GM23338 (cell line): ENCODE results near the gene PPP1R16B. TPM values are rescaled to one million over a fixed set of nuclear protein-coding genes. Genes with fewer than 3 reads are reported as not detected.

Source experiments
- ATAC-seq: fragments of 200-7000 bp; cut with Tn5 transposase; 3 replicates; pipeline ENCODE4 v1.9.1; 2020
- DNase-seq: peaks from one replicate; pipeline ENCODE4 v3.0.0-alpha.2; 2015; ENCODE audit warnings: low spot score
- H2AFZ ChIP-seq: fragments of 200-600 bp; sonication (generic); 2 replicates; pipeline ENCODE4 v1.8.0; 2016; ENCODE audit warnings: antibody characterized with exemption, mild to moderate bottlenecking, moderate library complexity
- H3F3A ChIP-seq: fragments of 200-600 bp; sonication (generic); replicated peaks from 2 replicates; pipeline ENCODE4 v1.8.0; 2017; ENCODE audit warnings: antibody characterized with exemption, mixed run types, low read depth
- H3K27ac ChIP-seq: fragments of 200-600 bp; sonication (generic); 2 replicates; pipeline ENCODE4 v1.6.1; 2016; ENCODE audit warnings: low read depth
- H3K27me3 ChIP-seq: fragments of 200-600 bp; sonication (generic); 2 replicates; pipeline ENCODE4 v1.8.0; 2016; ENCODE audit warnings: mild to moderate bottlenecking, mixed run types, moderate library complexity; ENCODE audit not compliant: insufficient read depth
- H3K36me3 ChIP-seq: fragments of 200-600 bp; sonication (generic); 2 replicates; pipeline ENCODE4 v1.8.0; 2016; ENCODE audit warnings: mild to moderate bottlenecking; ENCODE audit not compliant: insufficient read depth
- H3K4me1 ChIP-seq: fragments of 200-600 bp; sonication (generic); 2 replicates; pipeline ENCODE4 v1.8.0; 2016; ENCODE audit warnings: mild to moderate bottlenecking, moderate library complexity; ENCODE audit not compliant: insufficient read depth
- H3K4me2 ChIP-seq: fragments of 200-600 bp; sonication (generic); 2 replicates; pipeline ENCODE4 v1.7.1; 2017; ENCODE audit warnings: mixed run types
- H3K4me3 ChIP-seq: fragments of 200-600 bp; sonication (generic); 2 replicates; pipeline ENCODE4 v1.6.1; 2016; ENCODE audit warnings: mixed run types
- H3K79me2 ChIP-seq: fragments of 200-600 bp; sonication (generic); replicated peaks from 2 replicates; pipeline ENCODE4 v1.8.0; 2017; ENCODE audit warnings: mild to moderate bottlenecking; ENCODE audit not compliant: insufficient read depth
- H3K9me2 ChIP-seq: fragments of 200-600 bp; sonication (generic); 2 replicates; pipeline ENCODE4 v1.8.0; 2017; ENCODE audit not compliant: insufficient read depth
- H4K20me1 ChIP-seq: fragments of 200-600 bp; sonication (generic); replicated peaks from 2 replicates; pipeline ENCODE4 v1.8.0; 2017; ENCODE audit warnings: mild to moderate bottlenecking; ENCODE audit not compliant: insufficient read depth
- H3K27ac Mint-ChIP-seq: 2 replicates; pipeline ENCODE4 v1.8.0; 2020; ENCODE audit warnings: inconsistent platforms, mild to moderate bottlenecking, moderate library complexity, mixed read lengths
- H3K27me3 Mint-ChIP-seq: 3 replicates; pipeline ENCODE4 v1.8.0; 2022; ENCODE audit warnings: low read depth, mild to moderate bottlenecking, moderate library complexity, mixed read lengths, inconsistent platforms; ENCODE audit not compliant: insufficient read depth, poor library complexity
- H3K36me3 Mint-ChIP-seq: 3 replicates; pipeline ENCODE4 v1.8.0; 2021; ENCODE audit warnings: low read depth, mild to moderate bottlenecking, inconsistent platforms, moderate library complexity, mixed read lengths
- H3K4me1 Mint-ChIP-seq: 3 replicates; pipeline ENCODE4 v1.8.0; 2020; ENCODE audit warnings: mild to moderate bottlenecking, inconsistent platforms, mixed read lengths
- H3K4me3 Mint-ChIP-seq: 3 replicates; pipeline ENCODE4 v1.8.0; 2021; ENCODE audit warnings: moderate library complexity, mild to moderate bottlenecking, inconsistent platforms, mixed read lengths
- H3K9me3 Mint-ChIP-seq: 3 replicates; pipeline ENCODE4 v1.8.0; 2020; ENCODE audit warnings: moderate library complexity, mild to moderate bottlenecking, inconsistent platforms, mixed read lengths
- CREB1 ChIP-seq: fragments of 250-450 bp; sonication (Bioruptor Pico); IDR thresholded peaks from 2 replicates; pipeline ENCODE4 v1.5.0; 2020; ENCODE audit warnings: low read depth, mild to moderate bottlenecking, moderate library complexity
- ETS1 ChIP-seq: IDR thresholded peaks from 2 replicates; pipeline ENCODE4 v1.6.1; 2016; ENCODE audit warnings: antibody characterized with exemption
- EZH2 ChIP-seq: fragments of 200-600 bp; sonication (generic); IDR thresholded peaks from one replicate; pipeline ENCODE4 v1.8.0; 2017; ENCODE audit warnings: antibody characterized with exemption, mild to moderate bottlenecking, low read depth; ENCODE audit not compliant: unreplicated experiment
- EZH2phosphoT487 ChIP-seq: fragments of 200-600 bp; sonication (generic); IDR thresholded peaks from one replicate; pipeline ENCODE4 v1.8.1; 2018; ENCODE audit warnings: antibody characterized with exemption; ENCODE audit not compliant: unreplicated experiment
- JUNB ChIP-seq: IDR thresholded peaks from one replicate; pipeline ENCODE4 v1.6.1; 2016; ENCODE audit warnings: antibody characterized with exemption; ENCODE audit not compliant: unreplicated experiment
- NANOG ChIP-seq: IDR thresholded peaks from 2 replicates; pipeline ENCODE4 v1.6.1; 2016; ENCODE audit warnings: antibody characterized with exemption, borderline replicate concordance
- POLR2AphosphoS5 ChIP-seq: IDR thresholded peaks from 2 replicates; pipeline ENCODE4 v1.6.1; 2016; ENCODE audit warnings: antibody characterized with exemption, low read depth
- STAT1 ChIP-seq: IDR thresholded peaks from one replicate; pipeline ENCODE4 v1.6.1; 2016; ENCODE audit warnings: antibody characterized with exemption; ENCODE audit not compliant: unreplicated experiment
- ZNF114 ChIP-seq: fragments of 250-450 bp; sonication (Bioruptor Pico); IDR thresholded peaks from 2 replicates; pipeline ENCODE4 v1.5.0; 2020; ENCODE audit warnings: mild to moderate bottlenecking, moderate library complexity
- ZNF331 ChIP-seq: fragments of 250-450 bp; sonication (Bioruptor Pico); IDR thresholded peaks from 2 replicates; pipeline ENCODE4 v1.5.0; 2020; ENCODE audit warnings: low read depth, mild to moderate bottlenecking, moderate library complexity
- polyA plus RNA-seq: library from polyadenylated mRNA; unstranded; fragments of >200 nt; fragmentation: Nextera tagmentation; extraction: Ambion mirVana; gene quantifications from 2 replicates; pipeline ENCODE4 v1.2.1, GENCODE V29; 2016
- total RNA-seq: library from RNA; depleted of rRNA; stranded (reverse); fragments of >200 nt; shearing (Covaris generic); gene quantifications from 2 replicates; pipeline ENCODE4 v1.2.3, GENCODE V29; 2014
- TF ChIP-seq, protein P1 (sequence below), 2 experiments: fragments of 200-600 bp in 1 of 2; sonication (generic) in 1 of 2; conservative IDR thresholded peaks; 2 replicates each; pipeline versions ENCODE4 v1.5.1 to v1.6.1; 2016 to 2017; ENCODE audit warnings: antibody characterized with exemption in 2 of 2, low read depth in 2 of 2, mild to moderate bottlenecking in 2 of 2, moderate library complexity in 1 of 2
- TF ChIP-seq, protein P2 (sequence below): IDR thresholded peaks from one replicate; pipeline ENCODE4 v1.6.1; 2018; ENCODE audit warnings: antibody characterized with exemption; ENCODE audit not compliant: unreplicated experiment
- TF ChIP-seq, protein P3 (sequence below): fragments of 250-450 bp; sonication (Bioruptor Pico); IDR thresholded peaks from 2 replicates; pipeline ENCODE4 v1.5.0; 2020; ENCODE audit warnings: mild to moderate bottlenecking, moderate library complexity

The PPP1R16B gene
- total and polyA plus RNA-seq, 2 experiments from 2014 or later: 1.6 to 11.5 TPM

- Histone ChIP-seq H3K4me2 (no peak overlapping the region), H3F3A (no peaks in the 10 kb centered on the region), H3K27me3 (no peaks in the 10 kb centered on the region), H3K27ac (peak overlapping the region; percentile 26; the same call in 1 of the 2 replicates), H2AFZ (no peak overlapping the region), H3K9me2 (no peaks in the 10 kb centered on the region), H3K4me3 (no peak overlapping the region), H3K79me2 (no peaks in the 10 kb centered on the region), H4K20me1 (peaks cover 7% of the 10 kb centered on the region; the same call in 1 of the 2 replicates), H3K36me3 (no peaks in the 10 kb centered on the region), H3K4me1 (peaks cover 1% of the 10 kb centered on the region; the same call in 1 of the 2 replicates)
- Mint-ChIP-seq H3K27me3 (no peaks in the 10 kb centered on the region), H3K4me3 (no peak overlapping the region), H3K36me3 (no peaks in the 10 kb centered on the region), H3K4me1 (peaks cover 19% of the 10 kb centered on the region), H3K27ac (no peak overlapping the region), H3K9me3 (no peaks in the 10 kb centered on the region)
- no peak for TF ChIP-seq STAT1
- no peak for TF ChIP-seq NANOG
- no peak for TF ChIP-seq ETS1
- TF ChIP-seq JUNB: no peak
- TF ChIP-seq POLR2AphosphoS5: no peak
- no peak for TF ChIP-seq EZH2
- TF ChIP-seq ZNF114 (CRISPR knock-in tag): no peak
- TF ChIP-seq, protein P1, sequence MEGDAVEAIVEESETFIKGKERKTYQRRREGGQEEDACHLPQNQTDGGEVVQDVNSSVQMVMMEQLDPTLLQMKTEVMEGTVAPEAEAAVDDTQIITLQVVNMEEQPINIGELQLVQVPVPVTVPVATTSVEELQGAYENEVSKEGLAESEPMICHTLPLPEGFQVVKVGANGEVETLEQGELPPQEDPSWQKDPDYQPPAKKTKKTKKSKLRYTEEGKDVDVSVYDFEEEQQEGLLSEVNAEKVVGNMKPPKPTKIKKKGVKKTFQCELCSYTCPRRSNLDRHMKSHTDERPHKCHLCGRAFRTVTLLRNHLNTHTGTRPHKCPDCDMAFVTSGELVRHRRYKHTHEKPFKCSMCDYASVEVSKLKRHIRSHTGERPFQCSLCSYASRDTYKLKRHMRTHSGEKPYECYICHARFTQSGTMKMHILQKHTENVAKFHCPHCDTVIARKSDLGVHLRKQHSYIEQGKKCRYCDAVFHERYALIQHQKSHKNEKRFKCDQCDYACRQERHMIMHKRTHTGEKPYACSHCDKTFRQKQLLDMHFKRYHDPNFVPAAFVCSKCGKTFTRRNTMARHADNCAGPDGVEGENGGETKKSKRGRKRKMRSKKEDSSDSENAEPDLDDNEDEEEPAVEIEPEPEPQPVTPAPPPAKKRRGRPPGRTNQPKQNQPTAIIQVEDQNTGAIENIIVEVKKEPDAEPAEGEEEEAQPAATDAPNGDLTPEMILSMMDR (conservative IDR thresholded peaks at IDR 0.05; ENCODE audit: low read depth in 2 of 2): no peak
- no peak for TF ChIP-seq CREB1 (CRISPR knock-in tag)
- TF ChIP-seq, protein P2, sequence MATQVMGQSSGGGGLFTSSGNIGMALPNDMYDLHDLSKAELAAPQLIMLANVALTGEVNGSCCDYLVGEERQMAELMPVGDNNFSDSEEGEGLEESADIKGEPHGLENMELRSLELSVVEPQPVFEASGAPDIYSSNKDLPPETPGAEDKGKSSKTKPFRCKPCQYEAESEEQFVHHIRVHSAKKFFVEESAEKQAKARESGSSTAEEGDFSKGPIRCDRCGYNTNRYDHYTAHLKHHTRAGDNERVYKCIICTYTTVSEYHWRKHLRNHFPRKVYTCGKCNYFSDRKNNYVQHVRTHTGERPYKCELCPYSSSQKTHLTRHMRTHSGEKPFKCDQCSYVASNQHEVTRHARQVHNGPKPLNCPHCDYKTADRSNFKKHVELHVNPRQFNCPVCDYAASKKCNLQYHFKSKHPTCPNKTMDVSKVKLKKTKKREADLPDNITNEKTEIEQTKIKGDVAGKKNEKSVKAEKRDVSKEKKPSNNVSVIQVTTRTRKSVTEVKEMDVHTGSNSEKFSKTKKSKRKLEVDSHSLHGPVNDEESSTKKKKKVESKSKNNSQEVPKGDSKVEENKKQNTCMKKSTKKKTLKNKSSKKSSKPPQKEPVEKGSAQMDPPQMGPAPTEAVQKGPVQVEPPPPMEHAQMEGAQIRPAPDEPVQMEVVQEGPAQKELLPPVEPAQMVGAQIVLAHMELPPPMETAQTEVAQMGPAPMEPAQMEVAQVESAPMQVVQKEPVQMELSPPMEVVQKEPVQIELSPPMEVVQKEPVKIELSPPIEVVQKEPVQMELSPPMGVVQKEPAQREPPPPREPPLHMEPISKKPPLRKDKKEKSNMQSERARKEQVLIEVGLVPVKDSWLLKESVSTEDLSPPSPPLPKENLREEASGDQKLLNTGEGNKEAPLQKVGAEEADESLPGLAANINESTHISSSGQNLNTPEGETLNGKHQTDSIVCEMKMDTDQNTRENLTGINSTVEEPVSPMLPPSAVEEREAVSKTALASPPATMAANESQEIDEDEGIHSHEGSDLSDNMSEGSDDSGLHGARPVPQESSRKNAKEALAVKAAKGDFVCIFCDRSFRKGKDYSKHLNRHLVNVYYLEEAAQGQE: no peak
- no peak for TF ChIP-seq ZNF331
- TF ChIP-seq EZH2phosphoT487: no peak
- TF ChIP-seq, protein P3, sequence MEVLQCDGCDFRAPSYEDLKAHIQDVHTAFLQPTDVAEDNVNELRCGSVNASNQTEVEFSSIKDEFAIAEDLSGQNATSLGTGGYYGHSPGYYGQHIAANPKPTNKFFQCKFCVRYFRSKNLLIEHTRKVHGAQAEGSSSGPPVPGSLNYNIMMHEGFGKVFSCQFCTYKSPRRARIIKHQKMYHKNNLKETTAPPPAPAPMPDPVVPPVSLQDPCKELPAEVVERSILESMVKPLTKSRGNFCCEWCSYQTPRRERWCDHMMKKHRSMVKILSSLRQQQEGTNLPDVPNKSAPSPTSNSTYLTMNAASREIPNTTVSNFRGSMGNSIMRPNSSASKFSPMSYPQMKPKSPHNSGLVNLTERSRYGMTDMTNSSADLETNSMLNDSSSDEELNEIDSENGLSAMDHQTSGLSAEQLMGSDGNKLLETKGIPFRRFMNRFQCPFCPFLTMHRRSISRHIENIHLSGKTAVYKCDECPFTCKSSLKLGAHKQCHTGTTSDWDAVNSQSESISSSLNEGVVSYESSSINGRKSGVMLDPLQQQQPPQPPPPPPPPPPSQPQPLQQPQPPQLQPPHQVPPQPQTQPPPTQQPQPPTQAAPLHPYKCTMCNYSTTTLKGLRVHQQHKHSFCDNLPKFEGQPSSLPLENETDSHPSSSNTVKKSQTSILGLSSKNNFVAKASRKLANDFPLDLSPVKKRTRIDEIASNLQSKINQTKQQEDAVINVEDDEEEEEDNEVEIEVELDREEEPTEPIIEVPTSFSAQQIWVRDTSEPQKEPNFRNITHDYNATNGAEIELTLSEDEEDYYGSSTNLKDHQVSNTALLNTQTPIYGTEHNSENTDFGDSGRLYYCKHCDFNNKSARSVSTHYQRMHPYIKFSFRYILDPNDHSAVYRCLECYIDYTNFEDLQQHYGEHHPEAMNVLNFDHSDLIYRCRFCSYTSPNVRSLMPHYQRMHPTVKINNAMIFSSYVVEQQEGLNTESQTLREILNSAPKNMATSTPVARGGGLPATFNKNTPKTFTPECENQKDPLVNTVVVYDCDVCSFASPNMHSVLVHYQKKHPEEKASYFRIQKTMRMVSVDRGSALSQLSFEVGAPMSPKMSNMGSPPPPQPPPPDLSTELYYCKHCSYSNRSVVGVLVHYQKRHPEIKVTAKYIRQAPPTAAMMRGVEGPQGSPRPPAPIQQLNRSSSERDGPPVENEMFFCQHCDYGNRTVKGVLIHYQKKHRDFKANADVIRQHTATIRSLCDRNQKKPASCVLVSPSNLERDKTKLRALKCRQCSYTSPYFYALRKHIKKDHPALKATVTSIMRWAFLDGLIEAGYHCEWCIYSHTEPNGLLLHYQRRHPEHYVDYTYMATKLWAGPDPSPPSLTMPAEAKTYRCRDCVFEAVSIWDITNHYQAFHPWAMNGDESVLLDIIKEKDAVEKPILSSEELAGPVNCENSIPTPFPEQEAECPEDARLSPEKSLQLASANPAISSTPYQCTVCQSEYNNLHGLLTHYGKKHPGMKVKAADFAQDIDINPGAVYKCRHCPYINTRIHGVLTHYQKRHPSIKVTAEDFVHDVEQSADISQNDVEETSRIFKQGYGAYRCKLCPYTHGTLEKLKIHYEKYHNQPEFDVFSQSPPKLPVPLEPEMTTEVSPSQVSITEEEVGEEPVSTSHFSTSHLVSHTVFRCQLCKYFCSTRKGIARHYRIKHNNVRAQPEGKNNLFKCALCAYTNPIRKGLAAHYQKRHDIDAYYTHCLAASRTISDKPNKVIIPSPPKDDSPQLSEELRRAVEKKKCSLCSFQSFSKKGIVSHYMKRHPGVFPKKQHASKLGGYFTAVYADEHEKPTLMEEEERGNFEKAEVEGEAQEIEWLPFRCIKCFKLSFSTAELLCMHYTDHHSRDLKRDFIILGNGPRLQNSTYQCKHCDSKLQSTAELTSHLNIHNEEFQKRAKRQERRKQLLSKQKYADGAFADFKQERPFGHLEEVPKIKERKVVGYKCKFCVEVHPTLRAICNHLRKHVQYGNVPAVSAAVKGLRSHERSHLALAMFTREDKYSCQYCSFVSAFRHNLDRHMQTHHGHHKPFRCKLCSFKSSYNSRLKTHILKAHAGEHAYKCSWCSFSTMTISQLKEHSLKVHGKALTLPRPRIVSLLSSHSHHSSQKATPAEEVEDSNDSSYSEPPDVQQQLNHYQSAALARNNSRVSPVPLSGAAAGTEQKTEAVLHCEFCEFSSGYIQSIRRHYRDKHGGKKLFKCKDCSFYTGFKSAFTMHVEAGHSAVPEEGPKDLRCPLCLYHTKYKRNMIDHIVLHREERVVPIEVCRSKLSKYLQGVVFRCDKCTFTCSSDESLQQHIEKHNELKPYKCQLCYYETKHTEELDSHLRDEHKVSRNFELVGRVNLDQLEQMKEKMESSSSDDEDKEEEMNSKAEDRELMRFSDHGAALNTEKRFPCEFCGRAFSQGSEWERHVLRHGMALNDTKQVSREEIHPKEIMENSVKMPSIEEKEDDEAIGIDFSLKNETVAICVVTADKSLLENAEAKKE: no peak
- no peak for DNase-seq
- ATAC-seq: no peak
Measured at GRCh38 chr20:38836991-38837390, 31.5 kb downstream of the PPP1R16B start.
